ENCODE results near the gene RPL3.

The RPL3 gene

GRCh38 chr22:39317084-39317774, 2.2 kb downstream of the RPL3 start:
- DNase-seq (ENCODE audit: low spot score) = no peak

GRCh38 chr22:39316440-39317083, 2.9 kb downstream of the RPL3 start:
- peak; percentile 85 for DNase-seq (ENCODE audit: low spot score)

GRCh38 chr22:39315389-39315788, 4.0 kb downstream of the RPL3 start:
- no peak for DNase-seq (ENCODE audit: low spot score)

DNA sequence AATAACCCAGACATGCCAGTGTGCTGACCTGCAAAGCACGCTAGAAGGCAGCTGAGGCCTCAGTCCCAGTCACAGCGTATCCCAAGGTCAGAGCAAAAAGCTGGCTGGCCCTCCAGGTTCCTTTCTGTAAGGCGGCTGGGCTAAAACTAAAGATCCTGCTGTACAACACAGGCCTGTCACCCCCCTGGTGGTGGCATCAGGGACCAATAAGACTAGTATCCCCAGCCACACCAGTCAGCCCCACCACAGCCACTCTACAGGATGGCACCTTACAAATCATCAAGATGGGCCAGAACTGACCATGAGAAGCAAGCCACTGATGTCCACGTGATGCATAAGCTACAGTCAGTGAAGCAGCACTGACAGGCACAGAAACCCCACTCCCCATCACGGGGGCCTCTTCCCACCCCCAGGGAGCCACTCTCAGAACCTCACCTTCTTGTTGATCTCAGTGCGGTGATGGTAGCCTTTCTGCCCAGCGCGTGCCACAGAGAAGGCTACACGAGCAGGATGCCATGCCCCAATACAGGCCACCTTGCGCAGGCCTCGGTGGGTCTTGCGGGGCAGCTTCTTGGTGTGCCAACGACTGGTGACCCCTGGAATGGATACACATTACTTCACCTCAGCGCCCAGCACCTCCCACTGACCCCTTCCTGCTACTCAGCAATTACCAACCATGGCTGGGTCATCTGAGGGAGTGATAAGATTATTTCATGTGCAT, 5.0 kb downstream of the RPL3 start:
- no peak for DNase-seq (ENCODE audit: low spot score)

- no peak for DNase-seq (ENCODE audit: low spot score)
Measured at GRCh38 chr22:39313258-39314001, 6.0 kb downstream of the RPL3 start.

GRCh38 chr22:39312410-39312809, 7.0 kb downstream of the RPL3 start:
- no peak for DNase-seq (ENCODE audit: low spot score)

GRCh38 chr22:39311592-39312400, 7.6 kb downstream of the RPL3 start:
- no peak for DNase-seq (ENCODE audit: low spot score)

DNA sequence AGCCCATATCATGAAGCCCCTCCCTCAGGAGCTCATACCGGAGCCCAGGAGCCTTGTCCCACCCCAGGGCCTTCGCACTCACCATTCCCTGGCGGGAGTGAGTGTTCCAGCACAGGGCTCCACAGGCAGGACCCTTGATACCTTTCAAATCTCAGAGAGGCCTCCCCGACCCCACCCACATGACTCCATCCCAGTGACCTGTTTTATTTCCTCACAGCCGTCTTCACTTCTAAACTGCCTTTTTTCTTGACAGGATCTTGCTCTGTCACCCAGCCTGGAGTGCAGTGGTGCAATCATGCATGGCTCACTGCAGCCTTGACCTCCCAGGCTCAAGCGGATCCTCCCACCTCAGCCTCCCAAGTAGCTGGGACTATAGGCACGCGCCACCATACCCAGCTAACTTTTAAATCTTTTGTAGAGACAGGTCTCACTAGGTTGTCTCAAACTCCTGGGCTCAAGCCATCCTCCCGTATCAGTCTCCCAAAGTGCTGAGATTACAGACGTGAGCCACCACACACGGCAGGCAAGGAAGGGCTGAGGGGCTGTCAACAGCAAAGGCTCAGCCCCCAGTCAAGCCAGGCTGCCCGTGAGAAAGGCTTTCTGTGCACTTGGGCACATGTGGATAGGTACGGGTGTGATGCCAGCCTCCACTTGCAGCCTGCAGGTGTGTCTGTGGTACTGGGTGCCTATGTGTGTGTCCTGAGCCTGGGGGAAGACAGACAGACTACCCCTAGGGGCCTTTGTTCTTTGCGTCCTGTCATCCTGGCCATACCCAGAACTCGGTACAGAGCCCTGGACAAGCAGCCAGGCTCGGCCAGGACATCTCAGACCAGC, 9.3 kb downstream of the RPL3 start:
- DNase-seq (ENCODE audit: low spot score) = no peak

DNA sequence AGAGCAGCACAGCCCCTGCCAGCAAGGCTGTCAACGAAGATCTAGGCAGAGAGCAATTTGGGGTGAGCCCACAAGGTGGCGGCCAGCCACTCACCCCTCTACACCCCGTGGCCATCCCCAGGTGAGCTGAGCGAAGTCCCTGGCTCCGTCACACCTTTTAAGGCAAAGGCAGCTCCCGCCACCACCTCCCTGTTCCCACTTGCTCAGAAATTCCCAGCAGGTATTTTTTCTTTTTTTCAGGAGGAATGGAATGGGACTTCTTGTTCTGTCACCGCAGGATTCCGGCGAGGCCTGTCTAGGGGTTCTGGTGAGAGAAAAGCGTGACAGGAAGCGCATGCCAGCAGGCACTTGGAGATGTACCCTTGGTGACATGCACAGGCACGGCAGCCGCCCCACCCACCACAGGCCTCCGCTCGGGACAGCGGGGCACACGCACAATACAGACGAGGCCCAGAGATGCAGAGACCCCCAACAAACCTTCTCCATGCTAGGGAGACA, 10.0 kb downstream of the RPL3 start:
- no peak for DNase-seq (ENCODE audit: low spot score)

DNA sequence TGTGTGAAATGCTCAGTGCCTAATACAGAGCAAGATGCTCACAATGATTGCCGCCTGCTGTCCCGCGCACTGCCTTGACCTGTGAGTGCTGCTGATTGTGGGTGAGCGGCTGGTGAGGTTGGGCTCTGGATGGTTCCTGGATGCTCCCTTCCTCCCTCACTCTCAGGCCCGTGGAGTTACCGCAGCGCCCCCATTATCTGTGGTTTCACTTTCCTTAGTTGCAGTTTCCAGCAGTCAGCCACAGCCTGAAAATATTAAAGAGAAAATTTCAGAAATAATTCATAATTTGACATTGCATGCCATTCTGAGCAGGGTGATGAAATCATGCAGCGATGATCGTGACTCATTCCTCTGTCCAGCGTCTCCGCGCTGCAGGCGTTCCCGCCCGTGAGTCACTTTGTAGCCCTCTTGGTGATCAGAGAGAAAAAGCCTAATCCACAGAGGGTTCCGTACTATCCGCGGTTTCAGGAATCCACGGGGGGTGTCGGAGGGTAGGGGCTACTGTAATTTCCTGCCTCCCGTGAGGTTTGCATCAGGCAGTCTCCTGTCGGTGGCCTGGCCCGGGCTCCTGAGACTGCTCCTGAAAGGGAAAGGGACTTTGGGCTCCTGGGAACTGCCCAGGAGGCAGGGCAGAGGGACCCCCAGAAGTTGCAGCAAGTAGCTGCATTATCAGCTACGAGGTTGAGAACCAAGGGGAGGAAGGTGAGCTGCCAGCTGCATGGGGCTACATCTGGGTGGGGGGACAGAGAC, 10.6 kb downstream of the RPL3 start:
- DNase-seq (ENCODE audit: low spot score) = peak; percentile 94

DNA sequence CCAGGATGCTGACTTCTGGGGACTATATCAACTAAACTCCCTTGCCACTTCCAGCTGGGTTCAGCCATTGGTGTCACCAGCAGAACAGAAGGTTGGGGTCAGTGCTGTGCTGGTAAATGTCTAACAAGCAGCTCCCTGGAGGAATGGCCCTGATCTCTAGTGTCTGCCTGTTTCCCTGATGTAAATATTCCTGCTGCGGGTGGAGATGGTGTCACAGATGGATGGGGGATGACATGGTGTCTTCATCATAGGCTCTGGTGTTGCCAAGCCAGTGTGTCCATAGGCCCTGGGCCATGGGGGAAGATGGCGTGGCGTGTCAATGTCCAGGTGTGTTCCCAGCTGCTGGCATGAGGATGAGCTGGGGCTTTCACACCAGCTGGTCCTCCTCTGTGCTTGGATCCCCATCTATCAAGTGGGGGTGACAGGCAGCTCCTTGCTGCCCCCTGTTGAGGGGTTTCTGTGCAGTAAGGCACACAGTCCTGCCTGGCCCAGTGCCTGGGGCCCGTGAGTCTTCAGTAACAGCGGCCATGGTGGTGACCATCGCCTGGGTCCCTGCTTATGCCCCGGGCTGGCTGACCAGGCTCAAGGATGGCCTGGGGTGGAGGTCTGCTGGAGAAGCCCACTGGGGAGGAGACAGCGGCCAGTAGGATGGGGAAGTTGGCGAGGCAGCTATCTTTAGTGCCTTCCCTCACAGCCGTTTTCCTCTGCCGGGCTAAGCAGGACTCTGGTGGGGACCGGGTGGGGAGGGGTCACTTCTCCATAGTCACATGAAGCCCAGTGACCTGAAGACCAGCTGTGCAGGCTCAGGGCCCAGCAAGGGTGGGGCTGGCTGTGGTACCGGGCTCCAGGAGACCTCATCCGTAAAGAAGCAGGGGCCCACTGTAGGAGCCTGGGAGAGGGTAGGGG, 12.7 kb downstream of the RPL3 start:
- no peak for DNase-seq (ENCODE audit: low spot score)

- DNase-seq (ENCODE audit: low spot score) = no peak
Measured at GRCh38 chr22:39303892-39304671, 15.3 kb downstream of the RPL3 start.

DNA sequence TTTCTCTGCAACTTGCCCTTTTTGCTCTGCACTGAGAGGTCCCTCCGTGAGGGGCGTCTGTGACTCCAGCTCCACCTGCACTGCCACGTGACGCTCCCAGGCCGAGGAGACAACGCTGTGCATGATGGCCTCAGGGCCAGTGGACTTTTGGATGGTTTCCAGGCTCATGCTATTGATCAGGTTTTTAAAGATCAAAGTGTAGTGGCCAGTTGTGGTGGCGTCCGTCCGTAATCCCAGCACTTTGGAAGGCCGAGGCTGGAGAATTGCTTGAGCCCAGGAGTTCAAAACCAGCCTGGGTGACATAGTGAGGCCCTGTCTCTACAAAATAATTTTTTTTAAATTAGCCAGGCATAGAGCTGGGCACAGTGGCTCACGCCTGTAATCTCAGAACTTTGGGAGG, 16.1 kb downstream of the RPL3 start:
- DNase-seq (ENCODE audit: low spot score) = no peak

DNA sequence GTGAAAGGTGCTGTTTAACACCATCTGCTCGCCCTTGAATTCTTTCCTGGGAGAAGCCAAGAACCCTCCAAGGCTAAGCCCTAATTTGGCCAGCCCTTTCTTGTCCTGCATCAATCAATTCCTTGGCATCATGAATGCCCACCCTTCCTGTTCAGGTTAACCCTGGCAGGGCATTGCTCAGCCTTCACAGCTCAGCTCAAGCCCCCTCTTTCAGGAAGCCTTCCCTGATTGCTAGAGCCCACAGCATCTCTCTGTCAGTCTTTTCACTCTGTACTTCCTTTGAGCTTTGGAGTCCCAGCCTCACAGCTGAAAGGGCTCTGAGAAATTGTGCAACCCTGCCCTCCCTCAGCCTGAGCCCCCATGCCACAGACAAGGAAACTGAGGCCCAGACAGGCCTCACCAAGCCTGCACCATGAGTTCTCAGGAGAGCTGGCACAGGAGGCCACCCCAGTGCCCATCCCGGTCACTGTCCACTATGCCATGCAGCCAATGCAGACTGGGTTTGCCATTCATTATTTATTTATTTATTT, 16.9 kb downstream of the RPL3 start:
- no peak for DNase-seq (ENCODE audit: low spot score)

- no peak for DNase-seq (ENCODE audit: low spot score)
Measured at GRCh38 chr22:39301926-39302325, 17.5 kb downstream of the RPL3 start.

DNA sequence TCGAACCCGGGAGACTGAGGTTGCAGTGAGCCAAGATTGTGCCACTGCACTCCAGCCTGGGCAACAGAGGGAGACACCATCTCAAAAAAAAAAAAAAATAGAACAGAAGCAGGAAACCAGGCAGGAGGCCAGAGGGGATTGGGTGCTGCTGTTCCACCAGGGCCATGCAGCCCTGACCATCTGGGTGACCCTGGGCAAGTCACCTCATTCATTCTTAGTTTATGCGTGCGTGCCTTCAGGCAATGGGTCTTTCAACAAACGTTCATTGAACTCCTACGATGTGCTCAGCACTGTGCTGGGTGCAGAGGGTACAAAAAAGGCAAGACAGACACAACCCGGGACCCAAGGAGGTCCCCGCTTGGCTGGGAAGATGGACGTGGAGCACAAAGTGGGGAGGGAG, 18.3 kb downstream of the RPL3 start:
- DNase-seq (ENCODE audit: low spot score) = no peak

- DNase-seq (ENCODE audit: low spot score) = peak; percentile 37
Measured at GRCh38 chr22:39300186-39300830, 19.1 kb downstream of the RPL3 start.
